Placental pericyte (primary cell): Measurements from ENCODE around the gene MSS51. TPM values are rescaled to one million over a fixed set of nuclear protein-coding genes. Genes with fewer than 3 reads are reported as not detected.

Source experiments
- total RNA-seq: library from RNA; depleted of rRNA; stranded (reverse); fragments of >200 nt; gene quantifications from 2 replicates; pipeline ENCODE4 v1.2.3, GENCODE V29; 2012

The MSS51 gene
- total RNA-seq, result 1.5 and 1.9 TPM in 2 replicates

GRCh38 chr10:73433538-73433867 lies at the start of gene MSS51:
Gene MSS51 (minus strand): TSS chr10:73433561. CDS start chr10:73428284, 5,277 bp downstream.

GRCh38 chr10:73413528-73414229 lies 19.7 kb downstream of the MSS51 start, which contains the start of gene ANXA7:
Gene ANXA7 (minus strand): TSS chr10:73414058. CDS start chr10:73400856, 13,202 bp downstream.

Other genes starting within 250 kb of the MSS51 start
- gene DNAJC9, start 186.3 kb downstream of the MSS51 start, total RNA-seq, result 11.2 and 51.5 TPM in 2 replicates
- 57.8 and 105 TPM in 2 replicates for gene MRPS16, start 180.9 kb downstream of the MSS51 start, total RNA-seq
- gene CFAP70, start 74.7 kb downstream of the MSS51 start, total RNA-seq, result 0.44 and 0.57 TPM in 2 replicates
- 114 and 146 TPM in 2 replicates for gene ANXA7, start 19.5 kb downstream of the MSS51 start, total RNA-seq
- 27.5 and 29.8 TPM in 2 replicates for gene PPP3CB, start 62.5 kb upstream of the MSS51 start, total RNA-seq
- 9.7 and 15.1 TPM in 2 replicates for gene USP54, start 157.8 kb upstream of the MSS51 start, total RNA-seq
- 0.29 TPM in 1 of 2 replicates, not detected in the other for gene MYOZ1, start 207.9 kb upstream of the MSS51 start, total RNA-seq
- gene SYNPO2L, start 222.5 kb upstream of the MSS51 start, total RNA-seq, result under 0.01 and 0.43 TPM in 2 replicates